Amygdala (tissue), 56 donors: Measurements from ENCODE around the gene ADIPOQ.
"Not testable (repeated sequence)": the region's sequence is repeated elsewhere in the genome, so short reads cannot be mapped to it uniquely, and the experiment has no call there.

Experiments
- DNase-seq, 56 donors: peaks; one replicate each; lab custom pipeline; 2025; lab: John Stamatoyannopoulos, UW

ADIPOQ gene

GRCh38 chr3:186842426-186843038 lies at the start of gene ADIPOQ:
ADIPOQ (plus strand) TSS chr3:186842710; CDS start chr3:186853059, 10,349 bp downstream.
- no peak for DNase-seq

- DNase-seq, result no peak
Measured at GRCh38 chr3:186798239-186798874, 44.2 kb upstream of the ADIPOQ start.

- no peak for DNase-seq
Measured at GRCh38 chr3:186800285-186800684, 42.2 kb upstream of the ADIPOQ start.

- DNase-seq, result no peak
Measured at GRCh38 chr3:186802701-186803100, 39.8 kb upstream of the ADIPOQ start.

- not testable (repeated sequence) for DNase-seq
Measured at GRCh38 chr3:186803447-186803846, 39.1 kb upstream of the ADIPOQ start.

GRCh38 chr3:186806089-186807055 lies 36.1 kb upstream of the ADIPOQ start, which contains the start of gene RFC4:
RFC4 (minus strand) TSS chr3:186806482; CDS start chr3:186804713, 1,769 bp downstream.
- peak; percentile 14 to 89 (median 74) for DNase-seq

GRCh38 chr3:186807231-186807630 lies 35.3 kb upstream of the ADIPOQ start:
- DNase-seq, result no peak

GRCh38 chr3:186810336-186810996 lies 32.0 kb upstream of the ADIPOQ start:
- no peak for DNase-seq

- DNase-seq, result not testable (repeated sequence)
Measured at GRCh38 chr3:186811313-186811712, 31.2 kb upstream of the ADIPOQ start.

- DNase-seq, result no peak
Measured at GRCh38 chr3:186814100-186814499, 28.4 kb upstream of the ADIPOQ start.

GRCh38 chr3:186815435-186815834 lies 27.1 kb upstream of the ADIPOQ start:
- DNase-seq, result no peak

- no peak for DNase-seq
Measured at GRCh38 chr3:186818516-186818915, 24.0 kb upstream of the ADIPOQ start.

GRCh38 chr3:186818956-186819355 lies 23.6 kb upstream of the ADIPOQ start:
- DNase-seq, result no peak

- DNase-seq, result no peak
Measured at GRCh38 chr3:186821429-186822387, 20.8 kb upstream of the ADIPOQ start.

- DNase-seq, result not testable (repeated sequence)
Measured at GRCh38 chr3:186822388-186822759, 20.1 kb upstream of the ADIPOQ start.

GRCh38 chr3:186823386-186823785 lies 19.1 kb upstream of the ADIPOQ start:
- no peak for DNase-seq

GRCh38 chr3:186824430-186825139 lies 17.9 kb upstream of the ADIPOQ start:
- peak in 3 of 56 donors; percentile 0 to 20 (median 9) for DNase-seq

- DNase-seq, result peak in 25 of 56 donors; percentile 5 to 43 (median 18)
Measured at GRCh38 chr3:186825294-186825821, 17.2 kb upstream of the ADIPOQ start.
